NCI-H187 treated with DMSO at 0.1 percent for 48 hours (cell line): ENCODE data around the gene ROPN1.
A peak's percentile ranks its signal among the peaks of the same experiment; 100 is the strongest.
"Not testable (repeated sequence)": the region's sequence is repeated elsewhere in the genome, so short reads cannot be mapped to it uniquely, and the experiment has no call there.

Experiments used
- DNase-seq: peaks from one replicate; lab custom pipeline; 2025; lab: John Stamatoyannopoulos, UW

ROPN1 gene

DNA sequence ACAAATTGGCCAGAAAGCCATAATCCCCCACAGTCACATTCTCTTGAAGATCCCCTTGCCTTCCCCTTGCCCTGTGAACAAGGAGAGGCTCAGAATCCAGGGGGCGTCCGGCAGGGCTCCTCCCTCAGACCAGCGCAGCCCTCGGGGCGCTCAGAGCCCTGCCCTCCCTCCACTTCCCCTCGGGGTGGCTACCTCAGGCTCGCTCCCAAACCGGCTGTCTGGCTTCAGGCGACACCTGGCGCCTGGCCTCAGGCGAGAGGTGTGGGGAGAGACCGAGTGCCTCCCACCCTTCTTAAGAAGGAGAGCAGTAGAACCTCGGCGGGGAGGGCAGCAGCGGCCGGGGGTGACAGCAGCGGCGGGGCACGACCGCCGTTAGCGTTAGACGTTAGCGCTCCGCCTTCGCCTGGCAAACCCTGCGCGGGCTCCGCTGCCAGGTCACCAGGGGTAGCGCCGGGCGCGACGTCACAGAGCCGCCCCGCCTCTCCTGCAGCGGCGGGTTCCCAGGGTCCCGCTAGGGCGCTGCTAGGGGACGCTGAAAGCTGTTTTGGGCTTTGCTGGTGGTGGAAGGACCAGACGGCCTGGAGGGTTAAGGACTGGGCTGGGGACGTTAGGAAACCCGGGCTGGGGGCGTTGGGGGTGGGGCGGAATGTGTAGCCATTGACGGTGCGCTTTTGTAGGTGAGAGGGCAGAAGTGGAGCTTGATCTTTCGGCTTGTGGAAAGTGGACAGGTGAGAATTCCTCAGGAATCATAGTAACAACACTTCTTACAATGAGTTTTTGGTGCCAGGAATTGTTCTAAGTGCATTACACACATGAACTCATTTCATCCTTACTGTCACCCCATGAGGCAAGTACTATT lies at the start of gene ROPN1:
Gene ROPN1 (minus strand): TSS at position 395 of the 859 bp plus-strand sequence. CDS start 11,643 bp downstream, outside the sequence.
- not testable (repeated sequence) for DNase-seq

DNA sequence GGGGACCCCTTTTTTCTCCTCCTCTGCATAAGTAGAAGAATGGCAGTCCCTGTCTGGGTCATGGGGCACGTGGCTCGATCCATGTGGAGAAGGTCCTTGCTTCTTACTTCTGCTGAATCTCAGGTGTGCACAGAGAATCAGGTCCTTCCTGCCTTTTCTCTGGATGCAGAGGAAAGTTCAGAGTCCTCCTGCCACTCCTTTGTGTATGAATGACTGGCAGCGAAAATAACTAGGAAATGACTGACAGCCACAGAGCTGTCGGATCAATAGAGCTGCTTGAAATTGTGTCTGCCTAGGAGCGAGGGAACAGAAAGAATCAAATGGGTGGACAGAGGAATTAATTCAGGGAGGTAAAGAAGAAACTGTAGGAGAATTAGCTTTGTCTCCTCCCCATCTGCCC lies 49.6 kb upstream of the ROPN1 start:
- no peak for DNase-seq

DNA sequence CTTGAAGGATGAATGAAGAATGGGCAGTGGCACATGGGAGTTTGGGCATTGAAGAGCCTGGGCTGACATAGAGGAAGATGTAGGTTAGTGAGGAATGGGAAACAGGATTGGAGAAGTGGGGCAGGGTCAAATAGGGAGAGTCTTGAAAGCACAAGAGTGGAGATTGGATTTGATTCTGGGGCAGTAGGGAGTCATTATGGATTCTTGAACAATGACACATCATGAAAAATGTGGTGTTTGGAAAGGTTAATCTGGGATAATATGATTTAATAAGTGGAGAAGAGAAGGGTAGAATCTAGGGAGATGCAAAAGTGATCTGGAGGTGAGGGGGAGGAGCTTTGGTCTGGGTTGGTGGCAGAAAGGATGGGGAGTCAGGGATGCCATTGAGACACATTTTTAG lies 45.4 kb upstream of the ROPN1 start:
- no peak for DNase-seq

DNA sequence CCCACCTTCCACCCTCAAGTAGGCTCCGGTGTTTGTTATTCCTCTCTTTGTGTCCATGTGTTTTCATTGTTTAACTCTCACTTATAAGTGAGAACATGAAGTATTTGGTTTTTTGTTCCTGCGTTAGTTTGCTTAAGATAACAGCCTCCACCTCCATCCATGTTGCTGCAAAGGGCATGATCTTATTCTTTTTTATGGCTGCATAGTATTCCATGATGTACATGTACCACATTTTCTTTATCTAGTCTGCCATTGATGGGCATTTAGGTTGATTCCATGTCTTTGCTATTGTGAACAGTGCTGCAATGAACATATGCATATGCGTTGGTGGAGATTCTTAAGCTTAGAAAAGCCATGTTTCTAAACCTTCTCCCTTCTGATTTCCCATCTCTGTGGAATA lies 44.3 kb upstream of the ROPN1 start:
- DNase-seq: not testable (repeated sequence)

DNA sequence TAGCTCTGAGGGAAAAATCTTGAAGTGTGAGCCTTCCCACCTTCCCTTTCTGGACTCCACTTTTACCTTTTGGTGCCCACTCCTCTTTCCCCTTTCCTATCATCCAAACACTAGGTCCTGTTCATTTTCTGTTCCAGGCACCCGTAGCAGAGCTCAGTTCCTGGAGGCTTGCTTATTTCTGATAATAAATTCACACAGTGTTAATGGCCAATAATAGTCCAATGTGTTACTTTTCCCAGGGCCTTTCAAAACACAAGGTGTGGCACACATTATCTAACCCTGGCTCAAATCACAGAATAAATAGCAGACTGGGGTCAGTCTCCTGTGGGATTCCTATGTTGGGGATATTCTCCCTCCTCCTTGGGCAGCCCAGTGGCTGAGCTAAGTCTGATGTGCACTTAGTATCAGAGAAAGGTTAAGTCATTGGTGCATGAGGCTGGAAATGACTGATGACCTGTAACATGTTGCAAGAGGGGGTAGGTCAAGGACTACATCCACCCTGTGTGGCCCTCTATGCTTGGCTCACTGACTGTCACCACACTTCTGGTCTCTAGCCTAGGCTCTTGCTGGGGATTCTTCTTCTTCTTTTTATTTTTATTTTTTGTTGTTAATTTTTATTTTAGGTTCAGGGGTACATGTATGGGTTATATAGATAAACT lies 43.7 kb upstream of the ROPN1 start:
- DNase-seq: no peak

DNA sequence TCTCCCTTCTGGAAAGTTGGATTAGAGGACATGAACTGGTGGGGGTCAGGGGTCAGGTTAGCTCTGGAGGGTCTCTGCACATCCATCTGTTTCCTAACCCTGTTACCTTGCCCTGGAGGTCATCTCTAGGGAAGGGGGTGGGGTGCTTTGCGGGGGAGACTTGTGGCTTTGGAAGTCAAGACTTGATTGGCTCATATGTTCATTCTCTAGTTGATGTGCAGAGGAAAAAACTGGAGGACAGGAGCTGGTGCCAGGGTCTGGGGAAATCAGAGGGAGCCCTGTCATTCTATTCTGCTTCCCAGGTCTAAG lies 42.9 kb upstream of the ROPN1 start:
- DNase-seq: no peak

DNA sequence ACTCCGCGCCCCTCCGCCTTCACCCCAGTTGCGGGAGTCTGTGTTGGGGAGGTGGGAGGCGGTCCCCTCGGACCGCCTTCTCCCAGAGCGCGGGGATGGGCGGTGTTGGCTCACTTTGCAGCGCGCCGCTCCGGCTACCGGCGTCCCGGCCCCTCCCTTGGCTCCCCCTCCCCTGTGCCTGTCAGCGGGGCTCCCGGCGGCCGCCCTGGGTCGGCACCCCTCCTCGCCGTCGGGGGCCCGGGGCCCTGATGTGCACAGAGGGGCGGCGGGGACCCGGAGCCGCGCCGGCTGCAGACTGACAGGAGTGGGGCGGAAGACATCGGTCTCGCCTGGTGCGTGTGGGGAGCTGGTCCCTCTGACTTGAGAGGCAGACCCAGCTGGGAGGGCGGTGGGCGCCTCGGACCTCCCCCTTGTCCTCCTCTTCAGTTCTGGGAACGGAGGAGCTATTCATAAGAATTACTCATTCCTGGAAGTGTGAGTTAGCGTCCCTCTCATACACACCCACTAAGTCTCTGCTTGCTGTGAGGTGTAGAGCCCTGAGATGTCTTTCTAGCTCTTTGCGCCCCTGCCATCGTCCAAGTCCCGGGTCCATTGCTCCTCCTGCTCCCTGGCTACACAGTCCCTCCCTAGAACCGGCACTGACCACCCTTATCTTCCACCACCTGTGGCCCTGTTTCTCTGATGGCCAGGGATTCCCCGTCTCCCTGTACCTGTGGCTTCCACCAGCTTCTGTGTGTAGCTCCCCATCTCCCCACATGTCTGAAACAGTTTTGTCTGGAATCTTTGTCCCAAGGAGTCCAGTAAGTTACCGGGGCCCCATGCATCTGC lies 42.3 kb upstream of the ROPN1 start:
- no peak for DNase-seq

DNA sequence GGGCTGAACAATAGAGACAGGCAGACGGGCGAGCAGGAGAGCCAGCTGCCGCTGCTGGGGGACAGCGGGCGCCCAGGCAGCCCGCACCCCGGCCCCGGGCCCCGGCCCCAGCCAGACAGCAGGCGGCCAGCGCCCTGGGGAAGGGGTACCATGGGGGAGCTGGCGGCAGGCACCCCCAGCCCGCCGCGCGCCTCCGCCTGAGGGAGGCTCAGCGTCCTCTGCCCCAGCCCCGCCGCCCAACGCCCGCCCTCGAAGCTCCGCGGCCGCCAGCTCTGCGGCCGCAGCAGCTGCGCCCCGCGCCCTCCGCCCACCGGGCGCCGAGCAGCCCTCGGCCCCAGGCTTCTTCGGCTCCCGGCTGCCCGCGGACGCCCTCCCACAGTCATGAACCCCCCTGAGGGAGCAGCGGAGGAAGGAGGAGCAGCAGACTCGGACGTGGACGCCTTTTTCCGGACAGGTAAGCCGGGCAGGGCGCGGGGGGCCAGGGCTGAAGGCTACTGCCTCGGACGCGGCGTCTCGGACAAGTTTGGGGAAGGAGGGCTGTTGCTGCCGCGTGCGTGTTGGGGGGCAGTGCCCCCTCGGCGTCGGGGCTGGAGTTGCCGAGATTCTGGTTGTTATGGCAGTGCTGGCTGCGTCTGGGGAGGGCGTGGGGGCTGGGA lies 41.6 kb upstream of the ROPN1 start, which contains the start of gene KALRN:
Gene KALRN (plus strand): TSS at position 10 of the 656 bp plus-strand sequence.
- no peak for DNase-seq

DNA sequence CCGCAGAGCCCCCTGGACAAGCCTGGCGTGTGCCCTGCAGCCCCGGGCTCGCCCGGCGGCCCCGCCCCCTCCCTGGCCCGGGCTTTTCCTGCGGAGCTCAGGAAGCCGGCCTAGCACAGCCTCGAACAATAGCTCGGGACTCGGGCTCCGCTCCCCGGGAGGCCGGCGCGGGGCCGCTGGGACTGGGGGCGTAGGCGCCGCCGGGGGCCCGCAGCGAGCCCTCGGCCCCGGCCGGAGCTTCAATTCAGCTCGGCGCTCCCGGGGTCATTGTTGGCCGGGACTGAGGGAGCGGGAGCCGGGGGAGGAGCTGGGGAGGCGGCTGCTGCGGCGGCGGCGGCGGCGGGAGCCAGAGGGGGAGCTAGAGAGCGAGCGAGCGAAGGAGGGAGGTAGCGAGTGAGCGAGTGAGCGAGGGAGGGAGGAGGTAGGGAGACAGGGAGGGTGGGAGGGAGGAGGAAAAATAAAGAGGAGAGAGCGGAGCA lies 41.0 kb upstream of the ROPN1 start:
- DNase-seq: peak; percentile 64

DNA sequence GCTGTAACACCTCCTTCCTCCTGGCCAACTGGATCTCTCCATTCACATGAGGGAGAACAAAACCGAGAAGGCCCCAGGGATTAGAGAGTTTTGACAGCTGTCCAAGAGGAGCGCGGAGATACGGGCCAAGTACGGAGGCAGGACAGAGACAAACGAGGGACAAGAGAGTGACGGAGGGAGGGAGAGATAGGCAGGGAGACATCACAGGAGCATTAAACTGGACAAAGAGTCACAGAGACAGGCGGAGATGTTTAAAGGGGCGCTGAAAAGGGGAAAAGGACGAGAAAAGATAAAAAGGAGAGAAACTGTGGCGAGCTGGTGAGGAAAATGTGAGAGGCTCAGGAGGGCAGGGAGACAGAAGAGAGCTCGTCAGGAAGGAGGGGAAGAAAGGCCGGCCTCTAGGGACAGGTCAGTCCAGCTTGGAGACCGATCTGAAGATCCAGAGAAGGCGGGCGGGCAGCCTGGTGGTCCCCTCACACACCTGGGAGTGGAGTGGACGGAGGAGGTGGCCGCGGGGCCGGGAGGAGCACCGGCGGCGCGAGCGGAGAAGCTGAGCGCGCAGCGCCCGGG lies 40.5 kb upstream of the ROPN1 start:
- DNase-seq: peak; percentile 52

DNA sequence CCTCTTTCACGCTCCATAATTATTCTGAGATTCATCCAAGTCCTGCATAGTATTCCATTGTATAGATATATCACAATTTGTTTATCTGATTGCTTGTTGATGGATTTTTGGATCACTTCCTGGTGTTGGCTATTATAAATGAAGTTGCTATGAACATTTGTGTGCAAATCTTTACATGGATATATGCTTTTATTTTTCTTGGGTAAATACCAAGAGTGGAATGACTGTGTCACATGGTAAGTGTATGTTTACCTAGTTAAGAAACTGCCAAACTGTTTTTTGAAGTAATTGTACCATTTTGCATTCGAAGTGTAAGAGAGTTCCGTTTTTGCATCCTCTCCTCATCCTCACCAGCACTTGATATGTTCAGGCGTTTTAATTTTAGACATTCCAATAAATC lies 34.6 kb upstream of the ROPN1 start:
- DNase-seq: no peak

DNA sequence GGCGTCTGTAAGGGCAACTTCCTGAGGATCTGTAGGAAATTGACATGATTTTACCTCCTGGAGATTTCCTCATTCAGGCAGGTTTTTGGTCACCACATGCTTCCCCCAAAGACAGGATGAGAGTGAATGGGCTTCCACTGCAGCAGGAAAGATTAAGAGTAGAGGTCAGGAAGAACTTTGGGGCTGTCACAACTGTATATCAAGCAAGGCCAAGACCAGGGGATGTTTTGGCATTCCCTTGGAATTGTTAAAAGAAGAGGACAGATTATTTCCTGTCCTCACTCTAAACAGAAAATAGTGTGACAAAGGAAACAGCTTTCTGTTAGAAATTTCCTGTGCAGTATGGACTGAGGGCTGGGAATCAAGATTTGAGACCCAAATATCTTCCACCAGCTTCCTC lies 31.6 kb upstream of the ROPN1 start:
- DNase-seq: not testable (repeated sequence)

DNA sequence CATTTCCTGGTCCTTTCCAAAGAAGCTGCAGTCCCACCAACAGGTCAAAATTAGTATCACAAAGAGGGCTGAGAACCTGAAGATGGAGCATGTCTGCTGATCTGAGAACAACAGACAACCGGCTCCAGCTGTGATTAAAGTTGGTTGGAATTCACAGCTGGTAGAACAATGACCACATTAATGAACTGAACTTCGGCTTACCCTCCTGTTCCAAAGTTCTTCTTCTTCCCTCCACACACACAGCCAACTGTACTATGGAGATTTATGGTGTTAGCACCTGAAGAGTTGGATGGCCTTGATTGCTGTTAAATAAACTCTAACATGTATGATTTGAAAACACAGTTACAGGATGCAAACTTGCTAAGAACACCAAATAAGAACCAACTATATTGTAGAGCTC lies 27.4 kb upstream of the ROPN1 start:
- DNase-seq: no peak

DNA sequence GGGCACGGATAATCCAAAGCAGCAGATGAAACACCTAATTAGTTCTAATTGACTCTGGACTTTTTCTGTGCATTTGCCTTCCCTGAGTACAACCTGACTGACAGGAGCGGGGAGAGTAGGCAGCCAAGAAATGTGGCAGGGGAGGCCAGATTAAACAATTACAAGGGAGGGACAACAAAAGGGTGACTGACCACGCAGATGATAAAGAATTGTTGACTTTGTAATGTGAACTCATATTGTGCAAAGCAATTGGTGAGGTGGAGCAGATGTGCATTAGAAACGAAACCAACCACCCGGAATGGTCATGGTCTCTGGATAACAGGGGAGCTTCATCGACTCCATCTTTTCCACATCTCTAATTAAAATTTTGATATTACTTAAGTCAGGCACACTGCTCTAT lies 25.6 kb upstream of the ROPN1 start:
- not testable (repeated sequence) for DNase-seq

DNA sequence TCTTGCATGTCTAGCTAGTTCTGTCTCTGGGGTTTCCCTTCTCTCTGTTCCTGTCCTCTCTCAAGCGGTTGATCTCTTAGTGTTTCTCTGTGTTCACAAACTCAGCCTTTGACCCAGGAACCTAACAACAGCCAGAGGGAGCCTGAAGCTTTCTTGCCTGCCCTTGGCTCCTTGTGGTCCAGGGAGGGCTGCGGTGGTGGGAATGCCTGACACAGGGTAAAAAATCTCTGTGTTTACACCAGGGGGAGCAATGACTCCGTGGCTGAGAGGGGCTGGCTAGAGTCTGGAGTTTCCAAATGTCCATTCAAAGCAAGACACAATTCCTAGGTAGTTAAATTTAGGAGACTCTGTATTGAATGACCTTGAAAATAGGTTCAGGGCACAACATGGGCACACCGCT lies 24.6 kb upstream of the ROPN1 start:
- not testable (repeated sequence) for DNase-seq

DNA sequence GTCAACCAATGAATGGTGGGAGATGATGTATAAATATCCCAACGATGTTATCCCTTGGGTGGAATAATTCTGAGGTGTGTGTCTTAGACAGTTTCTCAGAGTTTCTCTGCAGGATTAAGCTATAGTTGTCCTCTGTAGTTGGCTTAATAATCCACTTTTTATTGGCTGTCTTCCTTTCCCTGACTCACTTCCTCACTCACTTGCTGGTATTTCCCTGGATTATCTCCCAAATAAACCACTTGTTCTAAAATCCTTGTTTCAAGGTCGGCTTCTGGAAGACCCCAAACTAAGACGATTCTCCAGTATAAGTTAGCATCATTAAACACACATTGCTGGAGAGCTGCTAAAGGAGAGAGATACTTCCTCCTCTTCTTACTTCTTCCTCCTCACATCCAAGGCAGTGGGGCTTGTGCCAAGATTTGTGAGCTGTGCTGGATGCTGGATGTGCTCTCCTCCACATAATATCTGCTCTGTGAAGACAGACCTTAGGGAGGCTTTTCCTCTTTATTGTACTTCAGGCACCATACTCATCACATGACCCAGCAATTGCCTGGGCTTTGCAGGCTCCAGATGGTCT lies 22.5 kb upstream of the ROPN1 start:
- DNase-seq: no peak

DNA sequence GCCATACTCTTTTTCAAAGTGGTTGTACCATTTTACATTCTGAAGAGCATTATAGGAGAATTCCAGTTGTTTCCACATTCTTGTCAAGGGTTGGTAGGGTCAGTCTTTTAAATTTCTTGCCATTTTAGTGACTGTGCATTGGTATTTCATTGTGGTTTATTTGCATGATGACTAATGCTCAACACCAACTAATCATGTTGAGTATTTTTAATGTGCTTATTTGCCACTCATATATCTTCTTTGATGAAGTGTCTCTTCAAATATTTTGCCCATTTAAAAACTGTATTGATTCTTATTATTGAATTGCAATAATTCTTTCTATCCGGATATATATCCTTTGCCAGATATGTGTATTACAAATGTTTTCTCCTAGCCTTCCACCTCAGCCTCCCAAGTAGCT lies 16.4 kb upstream of the ROPN1 start:
- not testable (repeated sequence) for DNase-seq

DNA sequence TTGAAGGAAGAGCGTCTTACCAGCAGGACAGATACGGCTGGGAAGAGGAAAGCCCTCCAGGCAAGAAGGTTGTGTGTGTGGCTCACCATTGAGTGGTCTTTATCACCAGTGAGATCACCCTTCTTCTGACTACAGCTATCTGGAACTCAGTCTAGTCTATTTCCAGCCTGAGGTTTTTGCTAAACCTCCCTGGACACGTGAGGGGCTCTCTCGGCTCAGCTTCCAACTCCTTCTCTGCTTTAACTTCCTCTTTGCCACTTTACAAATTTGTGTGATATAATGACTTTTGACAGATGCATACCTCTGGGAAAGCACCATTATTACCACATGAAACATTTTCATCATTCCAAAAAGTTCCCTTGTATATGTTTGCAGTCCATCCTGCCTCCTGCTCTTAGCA lies 15.3 kb upstream of the ROPN1 start:
- DNase-seq: no peak

DNA sequence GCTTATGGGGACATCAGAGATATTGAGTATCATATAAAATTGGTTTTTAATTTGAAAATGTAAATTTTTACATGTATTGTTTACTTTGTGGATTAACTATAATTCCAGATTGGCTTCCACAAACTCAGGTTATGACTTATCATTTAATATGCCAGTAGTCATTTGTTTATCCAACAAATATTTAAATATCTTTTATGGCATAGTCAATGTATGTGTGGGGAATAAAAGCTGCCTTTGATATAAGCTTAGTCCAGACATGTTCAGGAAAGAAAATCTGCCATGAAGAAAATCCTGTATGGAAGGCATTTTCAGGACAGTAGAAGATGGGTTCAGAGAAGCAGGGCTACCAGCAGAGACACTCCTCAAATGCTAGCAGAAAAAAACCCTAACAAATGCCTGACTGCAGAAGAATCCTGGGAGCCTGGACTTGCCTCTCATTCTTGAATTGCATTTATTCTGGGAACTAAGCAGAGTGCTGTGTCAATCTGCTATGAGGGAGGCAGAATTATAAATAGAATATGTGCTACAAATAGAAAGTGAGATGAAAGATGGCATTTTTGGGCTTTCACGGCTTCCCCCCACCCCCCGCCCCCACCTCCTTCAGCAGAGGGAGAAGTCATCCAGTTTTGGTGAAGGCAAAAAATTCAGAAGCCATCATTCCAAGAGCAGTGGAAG lies 10.6 kb upstream of the ROPN1 start:
- DNase-seq: not testable (repeated sequence)

DNA sequence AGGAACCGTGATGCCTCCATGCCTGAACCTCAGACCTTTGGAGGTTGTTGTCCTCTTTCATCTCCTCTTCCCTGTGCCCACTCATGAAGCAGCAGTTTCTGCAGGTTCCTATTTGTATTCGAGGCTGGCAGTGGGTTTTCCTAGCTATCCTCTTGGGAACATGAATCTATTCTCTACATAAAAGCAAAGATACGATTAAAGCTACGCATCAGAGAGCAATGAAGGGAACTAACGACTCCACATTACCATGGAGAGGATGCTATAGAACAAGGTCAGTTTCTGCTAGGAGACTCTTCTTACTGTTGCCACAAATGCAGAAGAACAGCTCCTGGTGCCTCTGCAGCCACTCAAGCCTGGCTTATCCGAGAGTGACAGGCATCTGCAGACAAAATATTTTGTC lies 9.4 kb upstream of the ROPN1 start:
- not testable (repeated sequence) for DNase-seq

DNA sequence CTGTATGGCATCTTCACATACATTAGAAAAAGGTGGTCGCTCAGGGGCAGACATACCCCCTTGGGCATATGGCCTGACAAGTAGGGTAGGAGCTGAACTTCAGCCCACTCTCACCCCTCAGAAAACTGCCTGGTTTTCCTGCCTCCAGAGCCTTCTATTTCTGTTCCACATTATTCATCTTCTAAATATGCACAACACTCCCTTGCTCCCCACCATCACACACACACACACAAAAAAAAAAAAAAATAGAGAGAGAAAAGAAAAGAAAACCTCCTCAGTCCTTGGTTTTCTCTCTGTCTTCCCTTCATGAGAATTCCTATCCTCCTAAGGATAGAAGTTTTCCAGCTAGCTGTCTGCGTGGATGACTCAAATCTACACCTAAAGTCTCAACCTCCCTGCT lies 5.6 kb upstream of the ROPN1 start:
- no peak for DNase-seq
